OCI-LY1 (cell line): Measurements from ENCODE around the gene PBX1.

Experiments
- H2AFZ ChIP-seq: fragments of 200-600 bp; sonication (generic), shearing (Covaris generic); 2 replicates; pipeline ENCODE4 v1.6.0; 2014; ENCODE audit warnings: antibody characterized with exemption, mild to moderate bottlenecking, low read length
- H3F3A ChIP-seq: fragments of 200-600 bp; sonication (generic), shearing (Covaris generic); 2 replicates; pipeline ENCODE4 v1.6.0; 2014; ENCODE audit warnings: mild to moderate bottlenecking, antibody characterized with exemption, low read length, moderate library complexity; ENCODE audit not compliant: insufficient read depth
- H3K27ac ChIP-seq: fragments of 200-600 bp; sonication (generic); 2 replicates; pipeline ENCODE4 v1.5.1; 2014; ENCODE audit warnings: low read length, mixed run types, mild to moderate bottlenecking, low read depth; ENCODE audit not compliant: poor library complexity, severe bottlenecking
- H3K27me3 ChIP-seq: fragments of 200-600 bp; sonication (generic); 2 replicates; pipeline ENCODE4 v1.6.0; 2014; ENCODE audit warnings: antibody characterized with exemption, mild to moderate bottlenecking, low read length, moderate library complexity; ENCODE audit not compliant: insufficient read depth
- H3K36me3 ChIP-seq: fragments of 200-600 bp; sonication (generic); 2 replicates; pipeline ENCODE4 v1.6.1; 2014; ENCODE audit warnings: mild to moderate bottlenecking, antibody characterized with exemption, low read length, moderate library complexity, mixed read lengths; ENCODE audit not compliant: insufficient read depth
- H3K4me1 ChIP-seq: fragments of 200-600 bp; sonication (generic); 2 replicates; pipeline ENCODE4 v1.5.1; 2014; ENCODE audit warnings: mild to moderate bottlenecking, low read length, moderate library complexity; ENCODE audit not compliant: insufficient read depth, severe bottlenecking
- H3K4me2 ChIP-seq: fragments of 200-600 bp; sonication (generic), shearing (Covaris generic); 2 replicates; pipeline ENCODE4 v1.6.1; 2014; ENCODE audit warnings: low read length
- H3K4me3 ChIP-seq: fragments of 200-600 bp; sonication (generic); 2 replicates; pipeline ENCODE4 v1.5.1; 2014; ENCODE audit warnings: low read length, low read depth, mild to moderate bottlenecking, mixed read lengths; ENCODE audit not compliant: poor library complexity, severe bottlenecking
- H3K79me2 ChIP-seq: fragments of 200-600 bp; shearing (Covaris generic); 2 replicates; pipeline ENCODE4 v1.6.1; 2016; ENCODE audit warnings: mixed run types, low read length, mixed read lengths; ENCODE audit not compliant: insufficient read depth
- H3K9ac ChIP-seq: fragments of 200-600 bp; sonication (generic), shearing (Covaris generic); 2 replicates; pipeline ENCODE4 v1.6.1; 2014; ENCODE audit warnings: mild to moderate bottlenecking, low read length, mixed read lengths
- H3K9me2 ChIP-seq: fragments of 200-600 bp; sonication (generic), shearing (Covaris generic); 2 replicates; pipeline ENCODE4 v1.6.1; 2014; ENCODE audit warnings: low read depth, mild to moderate bottlenecking, low read length, mixed read lengths
- H3K9me3 ChIP-seq: fragments of 200-600 bp; shearing (Covaris generic); 2 replicates; pipeline ENCODE4 v1.6.1; 2014; ENCODE audit warnings: low read length, mixed read lengths
- H4K20me1 ChIP-seq: fragments of 200-600 bp; sonication (generic), shearing (Covaris generic); 2 replicates; pipeline ENCODE4 v1.6.0; 2016; ENCODE audit warnings: mild to moderate bottlenecking, low read length; ENCODE audit not compliant: insufficient read depth
- CTCF ChIP-seq: fragments of 200-600 bp; sonication (generic), shearing (Covaris generic); IDR thresholded peaks from 2 replicates; pipeline ENCODE4 v1.5.1; 2017; ENCODE audit warnings: mild to moderate bottlenecking, antibody characterized with exemption, low read length, moderate library complexity, mixed read lengths
- EZH2 ChIP-seq: fragments of 200-600 bp; sonication (generic), shearing (Covaris generic); IDR thresholded peaks from 2 replicates; pipeline ENCODE4 v1.8.0; 2017; ENCODE audit warnings: borderline replicate concordance, mixed run types, mild to moderate bottlenecking, antibody characterized with exemption, low read length, moderate library complexity, mixed read lengths

Gene PBX1

DNA sequence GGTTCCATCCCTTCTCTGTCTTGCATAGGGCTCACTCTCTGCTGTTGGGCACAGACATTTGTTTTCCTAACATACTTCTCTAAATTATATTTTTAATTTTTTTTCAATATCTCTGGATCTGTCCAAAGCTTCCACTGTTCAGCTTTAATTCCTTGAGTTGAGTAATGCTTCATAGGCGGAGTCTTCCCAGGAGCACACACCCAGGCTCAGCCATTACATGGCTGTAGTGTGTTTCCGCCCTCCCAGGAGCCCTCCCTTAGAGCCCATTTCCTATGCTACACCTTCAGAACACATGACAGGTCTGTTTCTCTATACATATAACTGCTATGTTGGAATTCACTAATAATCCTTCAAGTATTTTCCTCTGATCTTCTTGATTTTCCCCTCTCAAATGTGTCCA lies 297.4 kb downstream of the PBX1 start:
- H3K9me3 ChIP-seq = no peaks in the 10 kb centered on the region
- no peaks in the 10 kb centered on the region for H3K27me3 ChIP-seq
- no peaks in the 10 kb centered on the region for H3F3A ChIP-seq
- no peaks in the 10 kb centered on the region for H3K4me1 ChIP-seq
- no peaks in the 10 kb centered on the region for H4K20me1 ChIP-seq
- H3K27ac ChIP-seq = no peak overlapping the region
- H3K4me3 ChIP-seq = no peak overlapping the region
- H3K79me2 ChIP-seq = no peaks in the 10 kb centered on the region
- no peaks in the 10 kb centered on the region for H3K9me2 ChIP-seq
- H3K36me3 ChIP-seq = no peaks in the 10 kb centered on the region
- no peak overlapping the region for H3K4me2 ChIP-seq
- H3K9ac ChIP-seq = no peak overlapping the region
- TF ChIP-seq CTCF (no peak), EZH2 (no peak)
- H2AFZ ChIP-seq = no peak overlapping the region

GRCh38 chr1:164857439-164857838 lies 298.5 kb downstream of the PBX1 start:
- H3K79me2 ChIP-seq = no peaks in the 10 kb centered on the region
- H3K9me2 ChIP-seq = no peaks in the 10 kb centered on the region
- no peaks in the 10 kb centered on the region for H3K36me3 ChIP-seq
- no peak for TF ChIP-seq EZH2
- H3K4me2 ChIP-seq = no peak overlapping the region
- H2AFZ ChIP-seq = no peak overlapping the region
- H3K4me1 ChIP-seq = no peaks in the 10 kb centered on the region
- no peaks in the 10 kb centered on the region for H3F3A ChIP-seq
- H4K20me1 ChIP-seq = no peaks in the 10 kb centered on the region
- H3K27ac ChIP-seq = no peak overlapping the region
- no peaks in the 10 kb centered on the region for H3K9me3 ChIP-seq
- H3K9ac ChIP-seq = no peak overlapping the region
- H3K4me3 ChIP-seq = no peak overlapping the region
- H3K27me3 ChIP-seq = no peaks in the 10 kb centered on the region

GRCh38 chr1:164858096-164858632 lies 299.2 kb downstream of the PBX1 start:
- H3K9me3 ChIP-seq = no peaks in the 10 kb centered on the region
- H3K9ac ChIP-seq = no peak overlapping the region
- no peaks in the 10 kb centered on the region for H3K9me2 ChIP-seq
- no peaks in the 10 kb centered on the region for H3F3A ChIP-seq
- no peaks in the 10 kb centered on the region for H3K4me1 ChIP-seq
- H2AFZ ChIP-seq = no peak overlapping the region
- H3K27ac ChIP-seq = no peak overlapping the region
- no peaks in the 10 kb centered on the region for H4K20me1 ChIP-seq
- no peaks in the 10 kb centered on the region for H3K27me3 ChIP-seq
- H3K79me2 ChIP-seq = no peaks in the 10 kb centered on the region
- no peak overlapping the region for H3K4me2 ChIP-seq
- no peaks in the 10 kb centered on the region for H3K36me3 ChIP-seq
- no peak for TF ChIP-seq EZH2
- TF ChIP-seq CTCF = no peak
- no peak overlapping the region for H3K4me3 ChIP-seq

- Histone ChIP-seq H2AFZ (no peak overlapping the region), H3F3A (no peaks in the 10 kb centered on the region), H3K4me1 (no peaks in the 10 kb centered on the region), H3K9me2 (no peaks in the 10 kb centered on the region), H3K9ac (no peak overlapping the region), H4K20me1 (no peaks in the 10 kb centered on the region), H3K9me3 (no peaks in the 10 kb centered on the region), H3K4me3 (no peak overlapping the region), H3K27me3 (no peaks in the 10 kb centered on the region), H3K36me3 (no peaks in the 10 kb centered on the region), H3K27ac (no peak overlapping the region), H3K4me2 (no peak overlapping the region), H3K79me2 (no peaks in the 10 kb centered on the region)
- TF ChIP-seq EZH2 (no peak), CTCF (no peak)
Observed at GRCh38 chr1:164861632-164862031, 302.6 kb downstream of the PBX1 start.
